ENCODE data around the gene SH3PXD2A.

The SH3PXD2A gene

DNA sequence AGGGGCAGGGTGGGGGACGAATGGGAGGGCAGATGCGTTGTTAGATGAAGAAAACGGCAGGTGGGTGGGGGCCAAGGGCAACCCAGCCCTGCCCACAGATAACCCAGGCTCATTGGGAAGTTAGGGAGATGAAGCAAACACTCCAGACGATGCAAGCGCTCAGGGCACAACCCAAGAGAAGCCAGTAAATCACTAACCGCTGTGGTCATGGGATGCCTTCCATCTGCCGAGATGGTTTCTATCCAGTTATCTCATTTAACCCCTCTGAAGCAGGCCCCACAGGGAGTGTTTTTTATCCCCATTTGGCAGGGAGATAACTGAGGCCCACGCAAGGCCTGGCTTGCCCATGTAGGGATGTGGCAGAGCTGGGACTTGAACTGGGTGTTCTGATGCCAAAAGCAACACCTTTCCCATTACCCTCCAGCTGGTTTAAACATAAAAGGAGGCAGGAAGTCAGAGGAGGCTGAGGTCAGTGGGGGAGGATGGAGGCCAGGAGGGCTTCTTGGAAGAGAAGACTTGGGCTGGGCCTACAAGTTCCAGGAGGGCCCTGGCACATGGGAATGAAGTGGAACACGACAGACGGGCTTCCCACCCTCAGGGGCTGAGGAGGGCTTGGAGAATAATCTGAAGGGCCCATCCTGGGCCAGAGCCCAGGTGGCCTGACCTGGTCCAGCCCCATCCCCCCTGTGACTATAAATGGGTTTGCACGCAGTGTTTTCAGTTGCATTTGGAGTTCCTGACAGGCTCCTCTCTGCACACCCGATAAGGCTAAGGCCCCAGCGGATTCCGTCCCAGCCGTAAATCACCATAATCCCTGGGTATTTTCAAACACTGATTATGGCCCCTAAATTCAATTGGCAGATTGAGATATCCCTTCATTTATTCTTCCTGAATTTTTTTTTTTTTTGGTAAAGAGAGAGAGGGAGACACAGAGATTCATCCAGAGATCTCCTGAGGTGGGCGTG, 281.0 kb downstream of the SH3PXD2A start:
- no peak for TF ChIP-seq CTCF (IDR thresholded peaks at IDR 0.05; ENCODE audit: low read depth, low read length)
- H3K9me3 ChIP-seq, result no peaks in the 10 kb centered on the region
- no peaks in the 10 kb centered on the region for H3K27me3 ChIP-seq
- no peak for DNase-seq
- no peak overlapping the region for H3K4me3 ChIP-seq (ENCODE audit: low read depth, low read length)
- no peaks in the 10 kb centered on the region for H3K36me3 ChIP-seq
- H3K4me1 ChIP-seq, result peaks cover 6% of the 10 kb centered on the region; the same call in 1 of the 2 replicates

- TF ChIP-seq CTCF (IDR thresholded peaks at IDR 0.05; ENCODE audit: low read depth, low read length), result no peak
- DNase-seq, result no peak
- H3K4me3 ChIP-seq (ENCODE audit: low read depth, low read length), result no peak overlapping the region
- no peaks in the 10 kb centered on the region for H3K9me3 ChIP-seq
- peaks cover 6% of the 10 kb centered on the region; the same call in 1 of the 2 replicates for H3K4me1 ChIP-seq
- H3K27me3 ChIP-seq, result no peaks in the 10 kb centered on the region
- H3K36me3 ChIP-seq, result no peaks in the 10 kb centered on the region
These were observed 282.2 kb downstream of the SH3PXD2A start for GRCh38 chr10:103573205-103573487.

DNA sequence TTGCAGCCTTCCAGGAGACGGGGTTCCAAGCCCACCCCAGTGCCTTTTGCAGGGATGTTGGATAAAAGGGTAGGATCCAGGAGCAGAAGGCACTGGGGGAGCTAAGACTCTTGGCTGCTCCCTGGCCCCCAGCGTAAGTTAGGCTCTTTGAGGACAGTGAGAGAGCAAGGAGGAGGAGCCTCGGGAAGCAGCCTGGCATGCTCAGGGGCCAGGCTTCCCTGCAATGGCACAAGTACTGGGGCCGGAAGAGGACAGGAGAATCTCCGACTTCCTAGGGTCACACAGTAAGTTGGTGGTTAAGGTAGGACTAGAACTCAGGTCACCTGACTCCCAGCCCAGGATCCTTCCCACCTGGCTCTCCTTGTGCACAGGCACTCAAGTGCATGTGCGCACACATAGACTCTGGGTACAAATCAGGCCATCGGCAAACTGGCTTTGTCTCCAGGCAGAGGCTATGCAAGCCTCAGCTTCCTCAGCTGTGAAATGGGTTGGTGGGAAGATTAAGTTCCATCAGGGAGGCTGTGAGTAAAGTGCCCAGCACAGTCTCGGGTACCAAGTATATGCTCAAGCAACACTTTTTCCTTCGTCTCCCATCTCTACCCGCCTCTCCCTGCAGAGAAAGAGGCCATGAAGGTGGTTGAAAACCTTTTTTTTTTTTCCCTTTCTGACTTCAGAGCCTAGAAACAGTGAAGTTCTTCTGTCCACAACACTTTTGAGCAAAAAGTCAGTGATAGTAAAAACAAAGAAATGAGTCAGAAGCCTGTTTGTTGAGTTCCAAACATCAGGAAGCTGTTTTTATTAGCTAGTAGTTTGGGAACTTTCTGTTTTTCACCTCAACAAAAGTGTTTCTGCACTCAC, 282.8 kb downstream of the SH3PXD2A start:
- no peak for DNase-seq
- H3K27me3 ChIP-seq, result no peaks in the 10 kb centered on the region
- H3K4me3 ChIP-seq (ENCODE audit: low read depth, low read length), result no peak overlapping the region
- H3K9me3 ChIP-seq, result no peaks in the 10 kb centered on the region
- no peak for TF ChIP-seq CTCF (IDR thresholded peaks at IDR 0.05; ENCODE audit: low read depth, low read length)
- H3K36me3 ChIP-seq, result no peaks in the 10 kb centered on the region
- H3K4me1 ChIP-seq, result peaks cover 6% of the 10 kb centered on the region; the same call in 1 of the 2 replicates

GRCh38 chr10:103571656-103571975, 283.8 kb downstream of the SH3PXD2A start:
- Histone ChIP-seq H3K36me3 (no peaks in the 10 kb centered on the region), H3K27me3 (no peaks in the 10 kb centered on the region), H3K4me1 (peaks cover 6% of the 10 kb centered on the region; the same call in 1 of the 2 replicates), H3K4me3 (ENCODE audit: low read depth, low read length) (no peak overlapping the region), H3K9me3 (no peaks in the 10 kb centered on the region)
- no peak for DNase-seq
- TF ChIP-seq CTCF (IDR thresholded peaks at IDR 0.05; ENCODE audit: low read depth, low read length), result no peak

GRCh38 chr10:103570844-103571655, 284.3 kb downstream of the SH3PXD2A start:
- H3K4me3 ChIP-seq (ENCODE audit: low read depth, low read length), result no peak overlapping the region
- H3K27me3 ChIP-seq, result no peaks in the 10 kb centered on the region
- H3K9me3 ChIP-seq, result no peaks in the 10 kb centered on the region
- TF ChIP-seq CTCF (IDR thresholded peaks at IDR 0.05; ENCODE audit: low read depth, low read length), result no peak
- DNase-seq, result no peak
- H3K4me1 ChIP-seq, result peaks cover 6% of the 10 kb centered on the region; the same call in 1 of the 2 replicates
- H3K36me3 ChIP-seq, result no peaks in the 10 kb centered on the region
